Right atrium auricular region (tissue), 2 donors: ENCODE data around the gene KLK3. TPM values are rescaled to one million over a fixed set of nuclear protein-coding genes. Genes with fewer than 3 reads are reported as not detected.
A peak's percentile ranks its signal among the peaks of the same experiment; 100 is the strongest.

ENCODE experiments used
- DNase-seq: peaks from one replicate; pipeline ENCODE4 v3.0.0-alpha.2; 2019; ENCODE audit warnings: low spot score
- H3K27ac ChIP-seq, 2 donors: fragments of 200-600 bp; sonication (generic); 1 replicate in 1 of 2; 2 replicates in 1 of 2; pipeline ENCODE4 v1.5.1; 2016 to 2019
- H3K27me3 ChIP-seq, 2 donors: fragments of 200-600 bp; sonication (generic); one replicate each; pipeline versions ENCODE4 v1.5.1 to v1.6.0; 2017 to 2019
- H3K36me3 ChIP-seq: fragments of 200-600 bp; sonication (generic); one replicate; pipeline ENCODE4 v1.5.1; 2016
- H3K4me1 ChIP-seq, 2 donors: fragments of 200-600 bp; sonication (generic); one replicate each; pipeline versions ENCODE4 v1.5.1 to v1.6.0; 2017 to 2019
- H3K4me3 ChIP-seq, 2 donors: fragments of 200-600 bp; sonication (generic); 1 replicate in 1 of 2; 2 replicates in 1 of 2; pipeline ENCODE4 v1.5.1; 2017 to 2019; ENCODE audit warnings: mild to moderate bottlenecking in 1 of 2, moderate library complexity in 1 of 2
- H3K9me3 ChIP-seq, 2 donors: fragments of 200-600 bp; sonication (generic); one replicate each; pipeline ENCODE4 v1.5.1; 2019
- CTCF ChIP-seq, 2 donors: fragments of 200-600 bp; sonication (generic); IDR thresholded peaks; one replicate each; pipeline ENCODE4 v1.5.1; 2019; ENCODE audit warnings: antibody characterized with exemption in 2 of 2
- total RNA-seq, 2 donors: library from RNA; depleted of rRNA; stranded (reverse); fragments of >200 nt; gene quantifications; one replicate each; pipeline ENCODE4 v1.1.0, GENCODE V29; 2016

Gene KLK3
- total RNA-seq, 2 donors from 2014 or later: not detected

- DNase-seq: no peak
- Histone ChIP-seq H3K9me3 (no peaks in the 10 kb centered on the region), H3K27me3 (peaks cover 9 to 33% of the 10 kb centered on the region in 2 donors), H3K4me1 (peaks cover 0 to 21% of the 10 kb centered on the region in 2 donors), H3K27ac (no peak overlapping the region), H3K36me3 (no peaks in the 10 kb centered on the region), H3K4me3 (peak overlapping the region in 1 of 2 donors; percentile 31)
- TF ChIP-seq CTCF (IDR thresholded peaks at IDR 0.05): no peak
Observed at GRCh38 chr19:50817941-50818858, 36.5 kb upstream of the KLK3 start.

DNA sequence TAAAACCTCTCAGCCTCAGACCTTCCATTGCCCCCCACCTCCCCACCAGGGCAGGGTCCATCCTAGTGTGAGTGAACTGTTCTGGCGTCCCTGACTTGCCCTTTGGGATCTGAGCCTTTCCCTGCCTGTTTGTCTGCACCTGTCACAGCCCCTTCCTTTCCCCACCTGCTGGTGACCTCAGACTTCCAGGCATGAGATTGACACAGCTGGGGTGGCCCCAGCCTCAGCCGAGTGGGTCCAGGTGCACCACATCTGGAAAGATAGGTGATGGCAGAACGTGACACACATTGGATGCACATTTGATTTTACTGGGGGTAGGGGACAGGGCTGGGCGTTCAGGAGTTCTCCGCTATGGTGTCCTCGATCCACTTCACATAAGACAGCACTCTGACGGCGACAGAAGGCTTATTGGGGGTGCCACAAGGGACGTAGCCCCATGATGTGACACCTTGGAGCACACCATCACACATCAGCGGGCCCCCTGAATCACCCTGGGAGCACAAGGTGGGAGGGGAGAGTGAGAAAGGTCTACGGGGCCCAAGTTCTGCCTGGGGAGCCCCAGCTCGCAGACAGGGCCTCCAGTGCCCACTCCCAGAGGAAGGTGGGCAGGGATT is 35.7 kb upstream of the KLK3 start:
- H3K9me3 ChIP-seq: no peaks in the 10 kb centered on the region
- TF ChIP-seq CTCF (IDR thresholded peaks at IDR 0.05): no peak
- no peak overlapping the region for H3K4me3 ChIP-seq
- peaks cover 9 to 33% of the 10 kb centered on the region in 2 donors for H3K27me3 ChIP-seq
- DNase-seq: no peak
- H3K4me1 ChIP-seq: peaks cover 0 to 21% of the 10 kb centered on the region in 2 donors
- no peaks in the 10 kb centered on the region for H3K36me3 ChIP-seq
- no peak overlapping the region for H3K27ac ChIP-seq

GRCh38 chr19:50819636-50820035 is 35.1 kb upstream of the KLK3 start:
- Histone ChIP-seq H3K4me3 (no peak overlapping the region), H3K4me1 (peaks cover 0 to 21% of the 10 kb centered on the region in 2 donors), H3K9me3 (no peaks in the 10 kb centered on the region), H3K36me3 (no peaks in the 10 kb centered on the region), H3K27ac (no peak overlapping the region), H3K27me3 (peaks cover 9 to 33% of the 10 kb centered on the region in 2 donors)
- no peak for TF ChIP-seq CTCF (IDR thresholded peaks at IDR 0.05)
- DNase-seq: no peak

GRCh38 chr19:50820086-50820485 is 34.6 kb upstream of the KLK3 start:
- H3K4me3 ChIP-seq: no peak overlapping the region
- DNase-seq: no peak
- peaks cover 0 to 21% of the 10 kb centered on the region in 2 donors for H3K4me1 ChIP-seq
- no peaks in the 10 kb centered on the region for H3K36me3 ChIP-seq
- no peak for TF ChIP-seq CTCF (IDR thresholded peaks at IDR 0.05)
- no peak overlapping the region for H3K27ac ChIP-seq
- H3K27me3 ChIP-seq: peaks cover 9 to 33% of the 10 kb centered on the region in 2 donors
- no peaks in the 10 kb centered on the region for H3K9me3 ChIP-seq

GRCh38 chr19:50820549-50821247 is 34.0 kb upstream of the KLK3 start:
- TF ChIP-seq CTCF (IDR thresholded peaks at IDR 0.05): no peak
- H3K27me3 ChIP-seq: peaks cover 9 to 33% of the 10 kb centered on the region in 2 donors
- H3K9me3 ChIP-seq: no peaks in the 10 kb centered on the region
- H3K36me3 ChIP-seq: no peaks in the 10 kb centered on the region
- no peak overlapping the region for H3K27ac ChIP-seq
- H3K4me1 ChIP-seq: peaks cover 0 to 21% of the 10 kb centered on the region in 2 donors
- peak overlapping the region in 1 of 2 donors; percentile 22 for H3K4me3 ChIP-seq
- no peak for DNase-seq
